ENCODE measurements around the gene SMCO3. TPM values are rescaled to one million over a fixed set of nuclear protein-coding genes. Genes with fewer than 3 reads are reported as not detected.

The SMCO3 gene
- total and polyA plus RNA-seq, 2 of the 8 experiments (the other 6 are each of a cell fraction or from before 2014, with no cell fraction given), result not detected

DNA sequence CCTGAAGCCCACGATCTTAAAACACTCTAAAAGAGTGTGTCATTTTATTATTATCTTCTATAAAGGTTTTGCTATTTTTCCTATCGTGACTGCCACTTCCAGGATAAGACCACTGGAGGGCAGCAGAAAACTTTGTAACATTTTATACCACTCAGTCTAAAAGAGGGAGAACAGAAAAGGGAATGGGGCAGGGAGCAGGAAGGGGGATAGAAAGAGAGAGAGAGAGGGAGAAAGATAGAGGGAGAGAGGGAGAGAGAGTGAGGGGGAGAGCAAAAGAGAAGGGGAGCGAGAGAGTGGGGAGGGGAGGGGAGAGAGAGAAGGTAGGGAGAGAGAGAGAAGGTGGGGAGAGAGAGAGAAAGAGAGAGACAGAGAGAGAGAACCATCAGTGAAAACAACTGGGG, 31.4 kb upstream of the SMCO3 start (continued):
- TF ChIP-seq HDAC2 (IDR thresholded peaks at IDR 0.05; ENCODE audit: borderline replicate concordance in 1 of 2, low read depth in 2 of 2, low read length in 2 of 2) (no peak), EP300 (IDR thresholded peaks at IDR 0.05; ENCODE audit: borderline replicate concordance in 1 of 2, low read depth in 2 of 2, low read length in 2 of 2) (no peak), SAP30 (IDR thresholded peaks at IDR 0.05; ENCODE audit: insufficient read depth, insufficient replicate concordance, low read length) (no peak), ZNF274 (IDR thresholded peaks at IDR 0.05; ENCODE audit: borderline replicate concordance, extremely low read depth, low read length) (no peak), ASH2L (IDR thresholded peaks at IDR 0.05; ENCODE audit: low read length) (no peak), EGR1 (IDR thresholded peaks at IDR 0.05; ENCODE audit: borderline replicate concordance, low read depth, low read length) (peak; percentile 68), GABPA (IDR thresholded peaks at IDR 0.05; ENCODE audit: borderline replicate concordance, insufficient read depth, low read length) (no peak), YY1 (IDR thresholded peaks at IDR 0.05; ENCODE audit: low read depth, low read length) (0 out of 2 replicates have a peak, but pooled peaks have one; percentile 25), POU5F1 (IDR thresholded peaks at IDR 0.05; ENCODE audit: low read depth, low read length) (no peak), MAFK (IDR thresholded peaks at IDR 0.05; ENCODE audit: low read depth, low read length) (no peak), KDM4A (IDR thresholded peaks at IDR 0.05; ENCODE audit: low read depth, low read length, severe bottlenecking) (no peak), NANOG (IDR thresholded peaks at IDR 0.05; ENCODE audit: insufficient read depth, low read depth, low read length, poor library complexity, severe bottlenecking) (no peak), RNF2 (IDR thresholded peaks at IDR 0.05; ENCODE audit: borderline replicate concordance, low read depth, low read length, missing control alignments, poor library complexity, severe bottlenecking) (no peak), GTF2F1 (IDR thresholded peaks at IDR 0.05; ENCODE audit: borderline replicate concordance, low read depth, low read length) (no peak), CBX8 (IDR thresholded peaks at IDR 0.05; ENCODE audit: borderline replicate concordance, low read depth, low read length) (no peak), CTBP2 (IDR thresholded peaks at IDR 0.05; ENCODE audit: borderline replicate concordance, insufficient read depth, insufficient read length, low read length) (no peak), TAF7 (optimal IDR thresholded peaks at IDR 0.05; ENCODE audit: borderline replicate concordance, low read depth, low read length) (no peak), CBX5 (IDR thresholded peaks at IDR 0.05; ENCODE audit: low read depth, low read length) (no peak), KDM5A (IDR thresholded peaks at IDR 0.05; ENCODE audit: low read length) (no peak), RBBP5 (IDR thresholded peaks at IDR 0.05; ENCODE audit: borderline replicate concordance, low read depth, low read length) (no peak)
- TF ChIP-seq, protein P1, sequence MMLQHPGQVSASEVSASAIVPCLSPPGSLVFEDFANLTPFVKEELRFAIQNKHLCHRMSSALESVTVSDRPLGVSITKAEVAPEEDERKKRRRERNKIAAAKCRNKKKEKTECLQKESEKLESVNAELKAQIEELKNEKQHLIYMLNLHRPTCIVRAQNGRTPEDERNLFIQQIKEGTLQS (IDR thresholded peaks at IDR 0.05; ENCODE audit: insufficient read depth, low read depth, low read length), result no peak
- TF ChIP-seq, protein P2, sequence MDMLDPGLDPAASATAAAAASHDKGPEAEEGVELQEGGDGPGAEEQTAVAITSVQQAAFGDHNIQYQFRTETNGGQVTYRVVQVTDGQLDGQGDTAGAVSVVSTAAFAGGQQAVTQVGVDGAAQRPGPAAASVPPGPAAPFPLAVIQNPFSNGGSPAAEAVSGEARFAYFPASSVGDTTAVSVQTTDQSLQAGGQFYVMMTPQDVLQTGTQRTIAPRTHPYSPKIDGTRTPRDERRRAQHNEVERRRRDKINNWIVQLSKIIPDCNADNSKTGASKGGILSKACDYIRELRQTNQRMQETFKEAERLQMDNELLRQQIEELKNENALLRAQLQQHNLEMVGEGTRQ (IDR thresholded peaks at IDR 0.05; ENCODE audit: low read length), result no peak

Measured in H1 (cell line).